ENCODE data around the gene FANCC.
"Not testable (repeated sequence)": the region's sequence is repeated elsewhere in the genome, so short reads cannot be mapped to it uniquely, and the experiment has no call there.

FANCC gene

DNA sequence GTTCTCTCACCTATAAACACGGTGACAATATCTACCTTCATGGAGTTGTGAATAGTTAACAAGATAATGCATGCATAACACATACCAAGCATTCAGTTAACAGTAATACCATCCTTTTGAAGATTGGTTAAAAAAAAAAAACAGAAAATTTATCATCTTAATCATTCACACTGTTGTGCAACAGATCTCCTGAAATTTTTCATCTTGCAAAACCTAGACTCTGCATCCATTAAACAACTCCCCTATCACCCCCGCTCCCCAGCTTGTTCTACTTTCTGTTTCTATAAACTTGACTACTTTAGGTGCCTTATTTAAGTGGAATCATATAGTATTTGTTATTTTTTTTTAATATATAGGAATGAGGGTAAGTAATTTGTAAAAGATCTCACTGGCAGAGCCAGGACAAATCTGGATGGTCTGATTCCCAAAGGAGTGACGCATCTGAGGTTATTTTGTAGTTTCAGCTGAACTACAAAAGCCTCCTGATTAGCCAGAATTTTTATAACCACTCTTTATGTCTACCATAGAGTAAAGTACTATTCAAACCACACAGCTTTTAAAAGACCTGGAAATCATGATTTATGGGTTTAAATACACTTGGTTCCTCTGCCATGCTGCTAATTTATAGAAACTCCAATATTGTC lies 93.0 kb downstream of the FANCC start:
- no peak for DNase-seq

DNA sequence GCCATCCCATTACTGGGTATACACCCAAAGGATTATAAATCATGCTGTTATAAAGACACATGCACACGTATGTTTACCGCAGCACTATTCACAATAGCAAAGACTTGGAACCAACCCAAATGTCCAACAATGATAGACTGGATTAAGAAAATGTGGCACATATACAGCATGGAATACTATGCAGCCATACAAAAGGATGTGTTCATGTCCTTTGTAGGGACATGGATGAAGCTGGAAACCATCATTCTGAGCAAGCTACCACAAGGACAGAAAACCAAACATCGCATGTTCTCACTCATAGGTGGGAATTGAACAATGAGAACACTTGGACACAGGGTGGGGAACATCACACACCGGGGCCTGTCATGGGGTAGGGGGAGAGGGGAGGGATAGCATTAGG lies 97.2 kb downstream of the FANCC start:
- DNase-seq: not testable (repeated sequence)

DNA sequence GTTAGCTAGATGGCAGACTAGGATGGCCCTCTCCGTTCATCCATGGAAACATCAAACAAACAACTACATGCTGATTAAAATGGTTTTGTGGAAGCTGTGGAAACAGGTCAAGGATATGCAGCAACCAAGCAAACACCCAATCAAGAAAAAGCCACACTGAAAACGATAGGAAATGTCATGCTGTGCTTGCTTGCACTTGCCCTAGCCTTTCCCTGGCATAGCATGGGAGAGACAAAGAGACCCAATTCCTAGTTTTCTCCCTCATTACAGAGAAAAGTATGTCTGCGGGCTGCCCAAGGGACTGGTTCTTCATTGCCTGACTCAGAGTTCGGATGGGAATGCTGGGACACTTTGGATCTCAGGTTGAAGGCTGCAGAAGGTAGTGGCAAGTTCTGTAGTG lies 98.7 kb downstream of the FANCC start:
- no peak for DNase-seq

DNA sequence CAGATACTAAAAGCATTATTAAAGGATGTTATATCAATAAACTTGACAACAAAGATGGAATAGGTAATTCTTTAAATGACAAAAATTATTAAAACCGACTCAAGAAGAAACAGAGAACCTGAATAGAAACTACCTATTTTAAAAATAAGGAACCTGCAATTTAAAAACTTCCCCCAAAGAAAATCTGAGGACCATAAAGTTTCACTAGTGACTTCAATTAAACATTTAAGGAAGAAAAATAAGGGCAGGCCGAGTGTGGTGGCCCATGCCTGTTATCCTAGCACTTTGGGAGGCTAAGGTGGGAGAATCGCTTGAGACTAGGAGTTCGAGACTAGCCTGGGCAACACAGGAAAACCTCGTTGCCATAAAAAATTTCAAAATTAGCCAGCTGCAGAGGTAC lies 99.6 kb downstream of the FANCC start:
- DNase-seq: no peak

DNA sequence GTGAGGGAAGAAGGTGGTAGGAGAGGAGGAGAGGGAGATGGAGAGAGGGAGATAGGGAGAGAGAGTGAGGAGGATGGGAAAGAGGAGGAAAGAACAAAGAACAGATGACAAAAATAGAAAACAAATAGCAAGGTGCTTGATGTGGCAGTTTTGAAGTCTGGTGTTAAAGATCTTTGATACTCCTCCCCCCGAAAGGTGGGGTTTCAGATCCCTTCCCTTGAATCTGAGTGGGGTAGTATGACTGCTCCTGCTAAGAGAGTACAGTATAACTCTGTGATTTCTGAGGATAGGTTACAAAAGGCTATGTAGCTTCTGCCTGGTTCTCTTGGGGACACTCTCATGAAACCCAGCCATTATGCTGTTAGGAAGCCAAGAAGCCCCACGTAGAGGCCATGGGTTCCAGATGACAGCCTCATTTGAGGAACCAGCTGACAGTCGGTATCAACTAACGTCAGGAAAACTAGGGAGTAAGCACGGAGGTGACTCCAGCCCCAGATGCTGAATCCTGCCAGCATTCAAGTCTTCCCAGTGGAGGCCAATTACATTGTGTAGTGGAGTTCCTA lies 102.1 kb downstream of the FANCC start:
- DNase-seq: no peak

DNA sequence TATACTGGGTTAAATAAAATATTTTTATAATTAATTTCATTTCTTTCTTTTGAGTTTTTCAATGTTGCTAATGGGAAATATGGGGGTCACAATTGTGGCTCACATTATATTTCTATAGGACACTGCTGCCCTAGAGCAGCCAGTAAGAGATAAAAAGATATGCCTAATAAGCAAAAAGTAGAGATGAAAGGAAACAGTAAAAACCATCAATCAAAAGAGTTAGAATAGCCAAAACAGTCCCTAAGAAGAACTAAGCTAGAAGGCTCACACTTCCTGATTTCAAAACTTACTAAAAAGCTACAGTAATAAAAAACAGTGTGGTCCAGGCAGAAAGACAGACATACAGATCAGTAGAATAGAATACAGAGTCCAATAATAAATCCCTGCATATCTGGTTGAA lies 104.4 kb downstream of the FANCC start:
- no peak for DNase-seq

DNA sequence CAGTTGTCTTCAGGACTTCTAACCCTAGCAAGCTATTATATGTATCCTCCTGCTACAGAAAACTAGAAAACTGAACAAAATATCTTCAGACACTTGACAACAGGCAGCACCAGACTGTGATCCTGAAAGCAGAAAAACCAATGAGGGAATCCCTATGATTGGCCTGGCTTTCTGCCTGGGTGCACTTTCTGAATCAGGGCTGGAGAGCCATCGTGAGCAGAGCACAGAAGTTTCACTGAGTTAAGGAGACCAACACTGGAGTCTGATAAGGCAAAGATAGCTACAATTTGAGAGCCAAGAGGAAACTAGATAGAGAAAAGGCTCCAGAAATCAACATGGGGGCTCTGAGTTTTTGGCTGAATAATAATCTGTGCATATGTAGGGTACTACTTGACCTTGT lies 106.5 kb downstream of the FANCC start:
- no peak for DNase-seq

DNA sequence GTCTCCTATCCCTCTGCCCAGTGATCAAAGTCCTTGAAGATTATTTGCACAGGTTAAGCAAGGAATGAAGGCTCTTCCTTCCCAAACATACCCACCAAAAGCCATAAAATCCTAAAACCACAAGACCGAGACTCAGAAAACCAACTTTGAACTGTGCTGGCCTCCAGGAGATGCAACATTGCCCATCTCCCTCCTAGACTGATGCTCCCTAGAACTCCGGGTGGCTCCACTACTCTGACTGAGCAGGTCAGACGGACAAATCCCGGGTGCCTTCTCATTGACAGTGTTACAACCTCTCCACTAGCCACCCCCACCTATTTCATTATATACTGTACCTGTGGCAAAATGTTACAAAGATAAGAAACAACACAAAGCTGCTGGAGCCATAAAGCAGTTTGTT lies 110.1 kb downstream of the FANCC start:
- no peak for DNase-seq

DNA sequence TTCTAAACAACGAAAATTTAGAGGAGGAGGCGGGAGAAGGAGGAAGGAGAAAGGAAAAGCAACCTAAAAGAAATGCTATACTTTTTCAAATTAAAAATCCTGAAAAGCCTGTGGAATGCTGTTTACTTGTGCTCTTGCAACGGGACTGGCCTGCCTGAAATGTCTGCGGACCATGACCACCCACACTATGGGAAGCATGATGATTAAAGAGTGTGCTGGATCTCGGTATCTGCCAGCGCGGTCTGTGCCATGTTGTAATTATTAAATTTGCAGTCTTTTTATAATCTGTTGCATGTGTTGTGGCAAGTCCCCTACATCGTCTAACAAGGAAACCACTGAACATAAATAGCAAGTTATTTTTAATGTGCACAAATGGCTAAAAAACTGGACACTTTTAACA lies 111.4 kb downstream of the FANCC start:
- DNase-seq: no peak

DNA sequence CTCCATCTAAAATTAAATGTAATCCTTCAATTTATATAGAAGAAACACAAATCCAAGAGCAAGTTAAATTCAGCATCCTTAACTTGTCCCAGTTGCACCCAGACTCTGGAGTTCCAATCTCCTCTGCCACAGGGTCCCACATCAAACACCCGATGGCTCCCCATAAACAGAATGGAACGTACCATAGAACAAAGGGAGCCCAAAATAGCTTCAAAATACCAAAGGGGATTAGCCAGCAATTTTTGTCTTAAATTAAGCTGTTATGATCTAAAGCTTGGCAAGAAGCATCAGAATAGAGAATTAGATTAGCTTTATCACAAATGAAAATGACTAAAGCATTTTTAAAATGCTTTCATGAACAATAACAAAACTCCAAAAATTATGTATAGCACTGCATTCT lies 112.8 kb downstream of the FANCC start:
- no peak for DNase-seq

DNA sequence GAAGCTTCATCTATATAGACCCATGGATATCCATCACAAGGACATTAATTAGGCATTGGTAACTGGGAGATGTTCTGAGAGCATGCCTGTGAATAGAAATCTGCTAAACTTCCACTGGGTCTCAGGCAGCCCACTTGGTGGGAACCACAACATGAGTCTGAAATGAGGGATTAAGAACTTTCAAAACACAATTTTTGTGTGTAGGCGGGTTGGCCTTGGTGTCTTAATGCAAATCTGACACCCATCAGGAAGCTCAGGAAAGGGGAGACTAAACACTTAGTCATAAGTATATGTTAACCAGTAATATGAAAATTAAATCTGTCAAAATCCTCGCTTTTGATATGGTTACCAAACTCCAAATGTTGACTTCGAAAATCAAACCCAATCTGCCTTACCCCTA lies 113.2 kb downstream of the FANCC start:
- no peak for DNase-seq

DNA sequence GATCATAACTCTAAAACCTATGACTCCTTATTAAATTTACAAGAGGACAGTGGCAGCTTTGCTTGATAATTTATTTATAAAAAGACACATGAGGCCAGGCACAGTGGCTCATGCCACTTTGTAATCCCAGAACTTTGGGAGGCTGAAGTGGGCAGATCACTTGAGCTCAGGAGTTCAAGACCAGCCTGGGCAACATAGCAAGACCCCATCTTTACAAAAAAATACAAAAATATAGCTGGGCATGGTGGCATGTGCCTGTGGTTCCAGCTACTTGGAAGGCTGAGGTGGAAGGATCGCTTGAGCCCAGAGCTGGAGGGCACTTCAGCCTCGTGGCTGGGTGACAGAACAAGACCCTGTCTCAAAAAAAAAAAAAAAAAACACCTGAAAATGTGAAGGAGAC lies 114.5 kb downstream of the FANCC start:
- DNase-seq: not testable (repeated sequence)

DNA sequence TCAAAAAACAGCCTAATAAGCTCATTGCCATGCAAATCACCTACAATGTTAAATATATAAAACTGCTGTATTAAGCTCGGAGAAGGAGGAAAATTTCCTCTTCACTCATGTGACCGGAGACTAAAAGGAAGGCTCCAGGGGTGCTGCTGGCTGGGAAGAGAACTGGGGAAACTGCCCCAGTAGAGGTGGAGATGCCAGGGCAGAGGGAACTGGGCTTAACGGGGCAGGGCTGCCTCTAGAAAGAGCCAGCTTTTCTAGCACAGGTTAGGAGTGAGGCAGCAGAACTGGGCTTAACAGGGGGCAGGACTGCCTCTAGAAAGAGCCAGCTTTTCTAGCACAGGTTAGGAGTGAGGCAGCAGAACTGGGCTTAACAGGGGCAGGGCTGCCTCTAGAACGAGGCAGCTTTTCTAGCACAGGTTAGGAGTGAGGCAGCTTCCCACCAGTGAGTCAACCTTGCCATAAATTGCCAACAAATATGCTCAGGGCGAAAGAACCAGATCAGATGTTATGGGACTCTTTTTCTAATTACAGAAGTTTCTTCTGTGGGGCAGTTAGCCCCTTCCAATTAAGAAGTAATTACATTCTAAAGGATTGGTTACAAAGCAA lies 115.3 kb downstream of the FANCC start:
- no peak for DNase-seq

DNA sequence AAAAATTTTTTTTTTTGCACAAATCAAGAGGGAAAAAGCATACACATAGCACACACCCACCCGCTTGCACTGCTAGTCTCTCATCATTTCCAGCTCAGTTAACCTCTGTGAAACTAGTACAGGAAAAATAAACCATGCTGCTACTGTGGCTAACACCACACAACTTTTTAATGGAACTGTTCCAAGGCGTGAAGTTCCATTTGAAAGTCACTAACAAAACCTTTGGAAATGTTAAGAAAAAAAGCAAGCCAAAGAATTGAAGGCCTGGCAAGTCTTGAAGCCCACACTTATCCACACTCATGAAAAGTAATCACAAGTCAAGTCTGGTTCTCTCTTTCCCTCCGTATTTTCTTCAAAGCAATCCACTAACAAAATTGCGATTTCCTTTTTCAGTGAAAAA lies 116.3 kb downstream of the FANCC start:
- no peak for DNase-seq

DNA sequence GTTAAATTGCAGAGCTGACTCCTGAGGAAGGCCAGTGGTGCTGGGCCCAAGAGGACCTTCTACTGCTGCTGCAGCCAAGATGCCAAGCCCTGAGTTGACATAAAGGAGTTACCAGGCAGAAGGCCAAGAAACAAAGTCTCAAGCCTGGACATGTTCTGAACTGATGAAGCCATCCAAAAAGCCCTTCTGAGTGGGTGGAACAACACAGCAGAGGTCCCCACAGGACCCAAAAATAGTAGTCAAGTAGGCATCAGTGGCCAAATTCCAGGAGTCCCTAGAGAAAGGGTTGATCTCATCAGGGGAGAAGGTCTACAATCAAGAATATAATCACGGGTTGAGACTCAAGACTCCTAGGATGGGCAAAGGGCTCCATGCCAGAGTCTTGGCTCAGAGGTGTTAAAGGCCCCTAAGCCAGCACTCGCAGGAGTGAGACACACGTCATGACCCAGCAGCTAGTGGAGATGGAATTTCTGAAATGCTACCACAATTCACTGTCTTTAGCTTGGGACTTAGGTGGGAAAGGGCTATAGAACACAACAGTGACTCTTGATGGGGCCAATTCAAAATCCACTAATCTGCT lies 119.7 kb downstream of the FANCC start:
- no peak for DNase-seq

DNA sequence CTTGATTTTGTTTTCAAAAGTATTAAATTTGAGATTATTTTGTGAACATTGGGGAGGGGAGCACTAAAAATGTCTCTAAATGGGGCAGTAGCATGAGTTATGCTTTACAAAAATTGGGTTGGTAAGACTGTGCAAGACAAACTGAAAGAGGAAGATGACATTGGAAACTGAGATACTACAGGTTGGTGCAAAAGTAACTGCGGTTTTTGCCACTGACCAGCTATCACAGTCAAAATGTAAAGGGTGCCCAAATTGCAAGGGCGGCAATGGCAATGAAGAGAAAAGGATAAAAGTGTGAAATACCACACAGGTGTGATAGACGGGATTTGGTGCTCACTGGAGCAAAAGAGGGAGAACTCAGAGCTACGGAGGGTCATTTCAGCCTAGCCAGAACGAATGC lies 124.0 kb downstream of the FANCC start:
- no peak for DNase-seq

DNA sequence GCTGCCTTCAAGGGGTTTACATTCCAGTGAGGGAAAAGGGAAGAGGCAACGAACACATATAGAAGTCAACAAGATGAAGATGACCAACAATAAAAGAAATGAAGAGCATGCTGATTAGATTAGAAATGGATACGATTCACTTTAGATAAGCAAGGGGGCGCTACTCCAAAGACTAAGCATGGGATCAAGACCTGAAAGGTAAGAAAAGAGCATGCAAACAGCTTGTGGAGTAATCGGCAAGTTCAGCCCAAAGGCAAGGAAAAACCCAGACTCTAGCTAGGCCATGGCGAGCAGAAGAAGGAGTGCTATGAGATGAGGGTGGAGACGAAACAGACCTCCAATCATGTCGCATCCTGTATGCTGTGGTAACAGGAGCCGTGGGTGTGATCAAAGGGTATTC lies 124.4 kb downstream of the FANCC start:
- no peak for DNase-seq

DNA sequence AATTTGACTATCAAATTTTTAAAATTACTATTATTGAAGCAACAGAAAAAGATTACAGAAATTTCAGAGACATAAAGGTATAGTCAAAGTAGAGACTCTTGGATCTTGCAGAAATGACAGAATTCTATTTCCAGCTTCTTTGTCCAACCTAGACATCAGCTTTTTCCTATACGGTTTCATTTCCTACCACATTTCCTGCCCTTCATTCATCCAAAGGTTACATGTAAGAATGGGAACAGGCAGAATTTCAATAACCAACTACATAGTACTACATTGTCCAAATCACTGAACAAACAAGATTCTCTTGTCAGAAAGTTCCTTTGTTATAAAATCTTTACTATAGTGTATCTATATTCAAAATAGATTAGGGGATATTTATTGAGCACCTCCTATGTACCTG lies 124.9 kb downstream of the FANCC start:
- DNase-seq: no peak

DNA sequence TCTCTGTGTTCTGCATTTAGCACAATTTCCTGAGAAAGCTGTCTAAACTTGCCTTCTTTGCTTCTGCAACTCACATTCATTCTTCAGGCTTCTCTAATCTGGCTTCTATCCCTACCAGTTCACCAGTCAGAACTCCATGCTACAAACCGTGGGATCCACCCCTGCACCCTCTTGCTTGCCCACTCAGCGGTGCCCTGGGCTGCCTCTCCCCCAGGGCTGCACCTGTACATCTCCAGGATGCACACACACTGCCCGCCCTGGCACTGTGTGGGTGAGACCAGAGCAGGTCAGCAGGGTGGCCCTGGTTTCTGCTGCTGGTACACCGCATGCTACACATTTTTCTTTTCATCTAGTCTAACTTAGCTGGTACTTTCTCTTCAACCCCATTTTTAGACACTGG lies 127.1 kb downstream of the FANCC start:
- DNase-seq: no peak

DNA sequence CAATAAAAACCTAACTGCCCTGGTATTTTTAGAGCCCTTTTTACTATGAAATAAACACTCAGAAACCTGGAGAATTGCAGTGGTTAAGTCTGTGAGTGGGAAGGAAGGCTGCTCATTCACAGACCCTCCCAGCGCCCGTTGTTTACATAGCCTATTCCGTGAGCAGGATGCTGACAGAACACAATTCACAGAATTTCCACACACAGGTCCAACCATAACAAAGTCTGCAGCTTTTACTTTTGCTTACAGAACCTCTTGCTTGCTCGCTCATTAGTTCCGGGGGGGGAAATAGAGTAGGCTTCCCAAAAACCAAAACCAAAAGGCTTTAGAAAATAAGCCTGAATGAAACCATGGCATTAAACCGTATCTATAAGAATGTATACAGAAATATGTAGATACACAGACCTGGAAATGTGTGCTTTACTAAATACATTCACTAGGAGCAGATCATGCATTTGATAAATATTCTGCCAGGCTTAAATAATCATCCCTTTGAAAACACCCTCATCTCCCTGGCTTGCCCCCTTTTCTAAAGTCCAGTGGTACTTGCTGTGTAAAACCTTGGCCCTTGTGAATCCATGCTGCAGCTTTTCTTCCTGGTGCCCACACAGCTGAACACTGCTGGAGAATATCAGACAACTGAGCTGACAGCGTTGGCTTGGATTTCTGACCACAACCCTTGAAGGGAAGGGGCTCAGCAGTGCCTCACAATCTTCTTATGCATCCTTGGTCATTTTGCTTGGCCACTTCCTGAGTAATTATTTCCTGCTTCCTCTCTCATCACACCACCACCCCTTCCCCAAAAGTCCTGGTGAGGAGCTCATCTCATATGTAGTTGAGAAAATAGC lies 128.0 kb downstream of the FANCC start:
- DNase-seq: no peak

DNA sequence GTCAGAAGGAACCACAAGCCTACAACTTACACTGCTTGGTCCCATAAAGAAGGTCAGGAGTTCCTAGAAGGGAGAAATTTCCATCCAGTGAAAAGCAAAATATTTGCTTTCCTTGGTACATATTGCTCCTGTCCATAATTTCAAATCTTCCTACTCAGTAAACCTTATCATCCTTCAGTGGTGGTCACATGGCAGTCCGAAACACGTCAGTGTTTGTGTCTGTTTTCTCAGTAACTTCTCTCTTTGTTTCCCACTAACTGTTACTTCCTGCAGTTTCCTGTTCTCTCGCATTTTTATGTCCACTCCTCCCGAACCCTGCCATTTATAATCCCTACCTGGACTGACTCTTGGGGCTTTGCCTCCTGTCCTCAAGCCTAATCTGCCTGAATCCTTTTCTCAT lies 129.1 kb downstream of the FANCC start:
- DNase-seq: no peak

DNA sequence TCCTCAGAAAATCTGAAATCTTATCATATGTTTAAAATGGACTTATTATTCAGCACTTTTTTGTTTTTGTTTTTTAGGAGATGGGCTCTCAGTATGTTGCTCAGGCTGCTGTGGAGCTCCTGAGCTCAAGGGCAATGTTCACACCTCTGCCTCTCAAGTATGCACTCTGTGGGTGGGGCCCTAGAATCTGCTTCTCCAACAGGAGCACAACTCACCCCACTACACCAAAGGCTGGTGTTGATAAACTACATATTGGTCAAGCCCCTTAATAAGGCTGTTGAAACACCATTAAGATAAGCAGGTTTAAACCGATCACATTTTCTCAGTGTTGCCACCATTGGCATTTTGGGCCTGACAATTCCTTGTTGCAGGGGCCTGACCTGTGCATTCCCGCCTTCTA lies 131.6 kb downstream of the FANCC start:
- no peak for DNase-seq

DNA sequence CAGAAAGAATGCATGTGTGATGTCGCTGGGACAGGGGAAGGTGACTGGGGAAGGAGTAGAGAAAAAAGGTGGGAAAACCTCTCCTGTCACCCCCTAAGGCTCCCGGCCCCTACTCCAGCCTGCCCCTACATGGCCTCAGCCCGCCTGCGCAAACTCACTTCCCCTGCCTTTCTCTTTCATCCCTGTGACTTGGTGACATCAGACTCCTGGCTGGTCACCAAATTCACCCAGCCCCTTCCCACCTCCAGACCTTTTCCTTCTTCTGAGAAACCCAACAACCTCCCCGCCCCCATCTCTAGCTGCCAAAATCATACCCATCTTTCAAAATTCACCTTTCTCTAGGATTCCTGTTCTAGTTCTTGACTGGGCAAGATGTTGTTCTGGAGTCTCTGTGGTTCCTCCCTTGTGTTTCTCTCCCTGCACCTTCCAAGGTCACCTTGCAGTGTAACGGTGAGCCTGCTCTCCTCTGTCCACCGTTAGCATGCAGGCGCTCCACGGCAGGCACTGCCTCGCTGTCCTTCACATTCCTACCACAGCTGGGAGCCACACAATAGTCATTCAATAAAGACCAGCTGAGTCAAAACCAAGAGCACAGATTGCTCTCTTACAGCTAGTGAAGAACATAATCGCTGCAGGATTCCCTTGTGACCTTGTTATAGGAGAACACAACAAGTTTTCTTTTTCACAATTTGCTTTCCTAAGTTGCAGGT lies 134.5 kb downstream of the FANCC start:
- no peak for DNase-seq

All from stimulated activated CD4-positive, alpha-beta T cell treated with anti-CD3 and anti-CD28 coated beads, Interleukin-4, amount 100 ng/mL, for 24 hours (primary cell).